GM12875 (cell line): ENCODE results near the gene HMOX2.

Experiments
- H3K4me3 ChIP-seq: one replicate; pipeline ENCODE4 v1.5.1; 2011; ENCODE audit warnings: low read depth, low read length, control low read depth
- TF ChIP-seq, protein P1 (sequence below): IDR thresholded peaks from 2 replicates; pipeline ENCODE4 v1.5.1; 2011; ENCODE audit warnings: low read depth, mild to moderate bottlenecking, control low read depth, inconsistent platforms, low read length, moderate library complexity, borderline replicate concordance; ENCODE audit not compliant: insufficient read depth

Gene HMOX2

DNA sequence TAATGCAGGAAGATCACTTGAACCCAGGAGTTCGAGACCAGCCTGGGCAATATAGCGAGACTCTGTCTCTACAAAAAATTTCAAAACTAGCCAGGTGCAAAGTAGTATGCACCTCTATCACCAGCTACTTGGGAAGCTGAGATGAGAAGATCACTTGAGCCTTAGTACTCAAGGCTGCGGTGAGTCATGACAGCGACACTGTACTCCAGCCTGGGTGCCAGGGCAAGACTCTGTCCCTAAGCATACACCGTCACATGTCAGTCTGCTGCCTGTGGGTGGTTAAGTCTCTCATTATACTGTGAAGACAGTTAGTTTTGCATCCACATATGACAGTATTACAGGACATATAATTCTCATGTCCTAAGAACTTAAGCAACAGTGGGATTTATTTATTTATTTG is 23.5 kb upstream of the HMOX2 start:
- TF ChIP-seq, protein P1, sequence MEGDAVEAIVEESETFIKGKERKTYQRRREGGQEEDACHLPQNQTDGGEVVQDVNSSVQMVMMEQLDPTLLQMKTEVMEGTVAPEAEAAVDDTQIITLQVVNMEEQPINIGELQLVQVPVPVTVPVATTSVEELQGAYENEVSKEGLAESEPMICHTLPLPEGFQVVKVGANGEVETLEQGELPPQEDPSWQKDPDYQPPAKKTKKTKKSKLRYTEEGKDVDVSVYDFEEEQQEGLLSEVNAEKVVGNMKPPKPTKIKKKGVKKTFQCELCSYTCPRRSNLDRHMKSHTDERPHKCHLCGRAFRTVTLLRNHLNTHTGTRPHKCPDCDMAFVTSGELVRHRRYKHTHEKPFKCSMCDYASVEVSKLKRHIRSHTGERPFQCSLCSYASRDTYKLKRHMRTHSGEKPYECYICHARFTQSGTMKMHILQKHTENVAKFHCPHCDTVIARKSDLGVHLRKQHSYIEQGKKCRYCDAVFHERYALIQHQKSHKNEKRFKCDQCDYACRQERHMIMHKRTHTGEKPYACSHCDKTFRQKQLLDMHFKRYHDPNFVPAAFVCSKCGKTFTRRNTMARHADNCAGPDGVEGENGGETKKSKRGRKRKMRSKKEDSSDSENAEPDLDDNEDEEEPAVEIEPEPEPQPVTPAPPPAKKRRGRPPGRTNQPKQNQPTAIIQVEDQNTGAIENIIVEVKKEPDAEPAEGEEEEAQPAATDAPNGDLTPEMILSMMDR = no peak

GRCh38 chr16:4454623-4455022 is 21.6 kb upstream of the HMOX2 start:
- TF ChIP-seq, protein P1 = no peak
- no peak overlapping the region for H3K4me3 ChIP-seq

More for the DNA sequence above, 23.5 kb upstream of the HMOX2 start:
- H3K4me3 ChIP-seq = no peak overlapping the region

- TF ChIP-seq, protein P1 = no peak
- no peak overlapping the region for H3K4me3 ChIP-seq
These were observed 21.1 kb upstream of the HMOX2 start for GRCh38 chr16:4455081-4455480.

- TF ChIP-seq, protein P1 = no peak
- no peak overlapping the region for H3K4me3 ChIP-seq
These were observed 20.2 kb upstream of the HMOX2 start for GRCh38 chr16:4455951-4456350.

DNA sequence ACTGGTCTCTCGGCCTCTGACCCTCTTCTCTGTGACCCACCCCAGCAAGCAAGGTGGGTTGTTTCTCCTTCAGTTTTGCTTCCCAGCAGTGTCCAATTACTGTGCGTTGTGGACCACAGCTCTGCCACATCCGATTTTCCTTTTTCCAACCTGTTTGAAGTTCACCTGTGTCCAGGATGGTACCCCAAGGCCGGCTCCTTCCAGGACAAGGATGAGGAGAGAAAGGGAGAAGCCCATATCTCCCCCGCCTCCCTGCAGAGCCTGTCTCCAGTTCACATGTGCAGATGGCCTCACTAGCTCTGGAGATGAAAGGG is 15.3 kb upstream of the HMOX2 start:
- TF ChIP-seq, protein P1 = no peak
- H3K4me3 ChIP-seq = no peak overlapping the region

DNA sequence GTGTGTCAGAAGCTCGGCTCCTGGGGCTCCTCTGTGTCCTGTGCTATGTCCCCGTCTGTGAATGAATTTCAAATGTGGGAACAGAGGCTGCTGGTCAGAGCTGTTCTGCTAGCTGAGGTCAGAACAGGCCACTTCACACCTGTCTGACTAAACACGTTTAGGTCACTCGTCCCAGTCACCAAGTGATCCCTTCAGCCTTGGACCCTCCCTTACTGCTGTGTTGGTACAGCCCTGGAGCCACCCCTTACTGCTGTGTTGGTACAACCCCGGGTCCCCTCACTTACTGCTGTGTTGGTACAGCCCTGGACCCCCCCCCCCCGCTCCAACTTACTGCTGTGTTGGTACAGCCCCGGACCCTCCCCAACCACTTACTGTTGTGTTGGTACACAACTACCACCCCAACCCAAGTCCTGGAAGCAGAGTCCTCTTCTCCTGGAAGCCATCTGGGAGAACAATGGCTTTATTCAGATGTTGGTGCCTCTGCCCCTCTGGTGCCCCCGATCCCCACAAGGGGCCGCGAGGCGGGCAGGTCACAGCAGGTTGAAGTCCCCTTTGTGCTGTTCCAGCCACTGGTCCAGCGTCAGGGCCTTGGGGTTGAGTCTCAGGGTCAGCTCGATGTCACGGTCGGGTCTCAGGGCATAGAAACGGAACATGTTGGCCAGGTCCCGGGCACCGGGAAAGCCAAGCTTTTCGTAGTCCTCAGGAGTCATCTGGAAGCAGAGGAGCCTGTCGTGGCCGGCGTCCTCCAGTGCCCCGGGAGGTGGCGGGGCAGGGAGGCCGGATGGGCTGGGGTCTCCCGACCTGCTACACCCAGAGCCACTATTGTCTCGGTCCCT is 14.7 kb upstream of the HMOX2 start:
- no peak overlapping the region for H3K4me3 ChIP-seq
- TF ChIP-seq, protein P1 = no peak

DNA sequence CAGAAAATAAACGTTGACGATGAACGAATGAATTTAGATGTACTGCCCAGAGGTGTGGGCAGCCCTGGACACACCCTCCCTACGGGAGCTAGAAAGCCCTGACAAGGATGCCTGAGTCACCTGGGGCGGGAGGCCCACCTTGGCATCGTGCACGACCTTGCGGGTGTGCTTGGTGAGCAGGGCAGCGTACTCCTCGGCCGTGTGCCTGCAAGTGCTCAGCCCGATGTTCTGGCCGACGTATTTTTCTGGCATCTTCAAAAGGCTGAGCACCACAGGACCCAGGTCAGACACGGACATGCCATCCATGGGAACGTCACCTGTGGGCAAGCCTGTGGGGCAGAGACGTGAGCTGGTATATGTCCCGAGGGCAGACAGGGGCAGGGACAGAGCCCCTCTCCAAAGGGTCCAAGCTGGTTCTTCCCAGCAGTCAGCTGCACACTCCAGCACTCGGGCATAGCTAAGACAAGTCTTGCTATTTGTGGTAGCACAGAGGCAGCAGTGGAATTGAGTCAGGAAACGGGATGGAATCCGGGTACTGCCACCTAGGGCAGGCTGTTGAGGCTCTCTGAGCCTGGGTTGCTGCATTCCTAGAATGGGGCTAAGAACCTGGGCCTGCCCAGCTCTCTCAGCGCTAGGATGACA is 12.6 kb upstream of the HMOX2 start:
- TF ChIP-seq, protein P1 = no peak
- H3K4me3 ChIP-seq = no peak overlapping the region
